Measurements from ENCODE around the gene LHX8.
"Not testable (repeated sequence)": the region's sequence is repeated elsewhere in the genome, so short reads cannot be mapped to it uniquely, and the experiment has no call there.

LHX8 gene

DNA sequence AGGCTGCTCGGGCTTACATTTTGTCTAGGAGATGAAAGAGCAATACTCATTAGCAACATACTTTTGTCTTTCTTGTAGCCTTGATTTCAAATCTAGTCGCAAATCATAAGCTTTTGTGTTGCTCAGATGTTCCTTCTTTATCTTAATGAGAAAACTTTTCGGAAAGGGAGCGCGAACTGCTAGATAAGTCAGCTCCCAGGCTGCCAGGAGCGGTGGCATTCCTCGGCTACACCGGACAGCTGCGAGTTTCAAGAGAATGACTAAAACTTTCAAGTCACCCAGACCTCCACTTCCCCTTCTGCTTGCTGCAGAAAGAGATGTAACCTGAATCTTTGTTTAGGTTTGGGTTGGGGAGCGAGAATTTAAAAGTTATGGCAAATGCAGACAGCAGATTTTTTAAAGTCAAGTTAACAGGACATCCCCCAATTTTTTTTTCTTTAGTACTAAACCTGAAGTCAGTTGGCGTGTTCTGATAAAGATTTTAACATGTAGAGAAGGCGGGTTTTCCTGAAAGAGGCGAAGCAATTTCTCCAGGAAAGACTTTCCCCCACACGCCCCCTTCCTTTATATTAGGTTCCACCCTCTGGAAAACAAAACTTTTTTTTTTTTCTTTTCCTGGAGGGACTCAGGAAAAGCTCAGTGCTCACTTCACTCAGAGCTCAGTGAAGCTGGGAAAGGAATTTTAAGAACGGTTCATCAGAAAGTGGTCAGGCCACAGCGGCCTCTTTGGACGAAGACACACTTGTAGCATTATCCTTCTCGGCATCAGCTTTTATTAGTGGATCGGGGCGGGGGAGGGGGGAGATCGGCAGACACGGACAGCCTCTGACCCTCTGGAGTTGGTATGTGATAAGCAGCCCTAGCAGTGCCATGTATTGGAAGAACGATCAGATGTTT is at the start of gene LHX8:
Gene LHX8, plus strand, starts transcription at position 639 of the 897 bp plus-strand sequence. CDS start 2,227 bp downstream, outside the sequence.
- DNase-seq: no peak

GRCh38 chr1:75085931-75086330 is 48.3 kb upstream of the LHX8 start:
- no peak for DNase-seq

DNA sequence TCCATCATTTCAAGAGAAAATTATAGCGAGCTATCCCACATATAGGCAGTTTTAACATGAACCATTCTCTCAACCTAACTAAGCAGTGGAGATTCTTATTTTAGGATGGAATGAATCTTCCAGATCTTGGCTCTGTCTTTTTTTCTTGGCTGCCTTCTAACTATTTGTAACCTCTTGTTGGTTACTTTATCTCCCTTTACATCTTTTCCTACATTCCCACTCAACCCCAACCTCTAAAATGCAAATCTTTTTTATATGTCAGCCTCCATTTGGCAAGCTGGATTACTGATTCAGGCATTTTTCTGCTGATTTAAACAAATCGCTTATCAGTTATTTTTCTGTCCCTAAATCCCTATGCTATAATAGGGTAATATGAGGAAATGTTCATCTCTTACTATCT is 46.9 kb upstream of the LHX8 start:
- peak; percentile 2 for DNase-seq

- DNase-seq: no peak
Measured at GRCh38 chr1:75092141-75092540, 42.0 kb upstream of the LHX8 start.

DNA sequence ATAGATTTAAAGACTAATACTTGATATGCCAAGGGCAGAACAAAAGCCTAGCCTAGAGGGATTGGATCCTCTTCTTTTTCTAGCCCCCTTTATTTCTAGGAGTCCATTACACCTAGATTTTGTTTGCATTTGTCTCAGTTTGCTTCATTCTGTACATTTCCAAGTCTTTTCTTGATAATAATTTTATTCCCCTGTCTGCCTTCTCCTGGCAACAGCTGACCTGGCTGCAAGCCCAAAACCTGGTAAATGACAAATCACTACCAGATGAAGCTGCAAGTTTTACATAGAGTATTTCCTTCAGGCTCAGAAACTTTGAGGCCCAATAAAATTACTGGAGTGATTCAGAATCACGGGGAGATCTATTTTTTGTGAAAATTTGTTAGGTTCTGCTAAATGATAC is 36.5 kb upstream of the LHX8 start:
- peak; percentile 24 for DNase-seq

DNA sequence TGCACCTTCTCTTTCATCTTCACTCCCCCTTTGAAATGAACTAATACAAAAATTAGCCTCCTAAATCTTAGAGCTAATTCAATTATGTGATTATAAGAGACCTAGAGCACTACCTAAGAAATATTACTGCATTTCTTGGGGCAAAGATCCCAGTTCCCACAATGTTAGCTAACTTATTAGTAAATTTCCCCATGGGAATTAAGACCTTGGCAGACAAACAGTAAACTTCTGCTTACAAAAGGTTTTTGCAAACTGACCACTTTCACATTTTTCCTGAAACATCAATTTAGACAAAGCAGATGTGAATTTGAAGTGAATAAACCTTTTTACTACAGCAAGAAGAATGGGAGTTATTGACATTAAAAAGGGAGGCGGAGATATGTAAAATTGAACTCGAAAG is 34.6 kb upstream of the LHX8 start:
- DNase-seq: no peak

- no peak for DNase-seq
Measured at GRCh38 chr1:75100481-75101092, 33.6 kb upstream of the LHX8 start.

DNA sequence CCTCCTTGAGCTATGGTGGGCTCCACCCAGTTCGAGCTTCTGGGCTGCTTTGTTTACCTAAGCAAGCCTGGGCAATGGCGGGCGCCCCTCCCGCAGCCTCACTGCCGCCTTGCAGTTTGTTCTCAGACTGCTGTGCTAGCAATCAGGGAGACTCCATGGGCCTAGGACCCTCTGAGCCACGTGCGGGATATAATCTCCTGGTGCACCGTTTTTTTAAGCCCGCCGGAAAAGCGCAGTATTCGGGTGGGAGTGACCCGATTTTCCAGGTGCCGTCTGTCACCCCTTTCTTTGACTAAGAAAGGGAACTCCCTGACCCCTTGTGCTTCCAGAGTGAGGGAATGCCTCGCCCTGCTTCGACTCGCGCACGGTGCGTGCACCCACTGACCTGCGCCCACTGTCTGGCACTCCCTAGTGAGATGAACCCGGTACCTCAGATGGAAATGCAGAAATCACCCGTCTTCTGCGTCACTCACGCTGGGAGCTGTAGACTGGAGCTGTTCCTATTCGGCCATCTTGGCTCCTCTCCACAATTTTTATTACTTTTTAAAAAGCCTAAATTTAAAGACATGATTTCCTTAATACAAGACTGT is 21.7 kb upstream of the LHX8 start:
- not testable (repeated sequence) for DNase-seq

- DNase-seq: no peak
Measured at GRCh38 chr1:75115654-75116053, 18.5 kb upstream of the LHX8 start.

DNA sequence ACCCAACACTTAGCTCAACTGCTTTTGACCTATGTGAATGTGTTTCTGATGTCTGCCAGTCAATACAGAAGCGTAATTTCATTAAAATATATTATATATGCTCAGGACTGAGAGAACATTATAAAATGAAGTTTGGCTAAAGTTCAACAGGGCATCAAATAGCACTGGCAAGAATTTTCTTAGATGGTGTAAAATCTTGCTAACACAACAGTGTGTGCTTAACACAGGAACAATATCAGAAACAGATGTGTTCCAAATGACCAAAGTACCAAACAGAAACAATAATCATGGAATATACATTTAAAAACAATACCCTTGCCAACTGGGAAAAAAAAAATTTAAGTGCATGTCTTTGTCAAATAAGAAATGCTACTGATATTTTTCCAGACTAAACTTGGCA is 10.4 kb upstream of the LHX8 start:
- DNase-seq: no peak

DNA sequence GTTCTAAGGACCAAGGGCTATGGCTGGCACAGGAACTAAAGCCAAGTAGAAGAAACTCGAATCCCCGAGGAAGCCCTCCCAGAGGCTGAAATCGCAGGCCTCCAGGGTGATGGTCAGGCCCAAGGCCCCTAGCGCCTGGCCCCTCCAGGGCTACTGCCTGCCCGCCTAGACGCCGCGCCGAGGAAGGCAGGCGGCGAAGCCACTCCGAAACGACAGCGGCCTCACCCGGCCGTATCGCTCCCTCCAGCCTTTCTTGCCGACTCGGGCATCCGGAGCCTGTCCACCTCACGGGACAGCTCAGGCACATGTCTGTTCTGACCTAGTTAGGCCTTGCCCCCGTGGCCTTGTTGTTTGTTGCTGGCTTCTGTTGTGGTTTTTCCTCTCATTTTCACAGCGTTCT is 9.7 kb upstream of the LHX8 start:
- DNase-seq: no peak

GRCh38 chr1:75125161-75125726 is 8.9 kb upstream of the LHX8 start:
- no peak for DNase-seq

- DNase-seq: no peak
Measured at GRCh38 chr1:75126611-75127101, 7.5 kb upstream of the LHX8 start.

DNA sequence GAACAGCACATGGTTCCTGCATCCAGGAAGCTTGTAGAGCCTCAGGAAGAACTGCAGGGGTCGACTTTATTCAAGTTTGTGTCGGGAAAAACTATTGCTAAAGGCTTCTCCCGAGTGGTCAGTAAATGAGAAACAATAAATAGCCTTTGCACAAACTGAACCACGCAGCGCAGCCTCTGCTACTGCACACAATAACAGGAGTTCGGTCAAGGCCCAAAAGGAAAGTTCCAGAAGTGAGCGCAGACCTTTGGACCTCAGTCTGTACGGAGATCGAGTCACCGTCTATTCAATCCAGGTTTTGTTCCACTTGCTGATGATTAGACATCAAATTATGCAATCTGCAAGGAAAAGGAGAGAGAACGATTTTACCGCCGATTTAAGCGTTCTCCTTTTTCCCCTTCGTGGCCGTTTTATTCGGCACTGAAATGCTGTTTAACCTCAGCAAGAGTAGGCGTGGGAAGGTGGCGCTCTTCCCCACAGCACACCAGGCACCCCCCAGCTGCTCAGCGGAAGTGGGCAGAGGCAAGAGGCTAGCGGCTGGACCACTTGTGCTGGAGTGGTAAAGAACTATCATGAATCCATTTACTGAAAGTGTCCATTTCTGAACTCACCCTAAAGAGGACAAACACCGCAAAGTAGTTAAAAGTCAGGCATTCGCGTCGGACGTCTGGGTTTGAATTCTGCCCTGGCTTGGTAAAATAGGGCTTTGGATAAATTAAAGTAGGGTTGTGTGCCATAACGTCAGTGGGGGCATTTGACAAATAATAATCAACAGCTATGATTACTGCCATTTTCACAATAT is 6.1 kb upstream of the LHX8 start:
- no peak for DNase-seq

DNA sequence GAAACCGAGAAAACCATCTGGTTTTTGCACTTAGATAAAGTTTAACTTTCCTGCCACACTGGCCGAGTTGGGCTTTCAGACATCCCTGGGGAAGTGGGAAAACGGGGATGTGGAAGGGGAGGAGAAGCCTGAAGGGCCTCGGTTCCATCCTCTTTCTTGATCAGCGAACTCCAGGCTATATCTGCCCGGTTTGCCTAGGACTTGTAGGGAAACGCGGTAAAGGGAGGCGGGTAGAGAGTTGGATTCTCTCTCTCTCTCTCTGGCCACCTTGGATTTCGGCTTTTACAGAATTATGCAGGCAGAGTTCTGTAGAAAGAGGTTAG is 4.6 kb upstream of the LHX8 start:
- DNase-seq: no peak

DNA sequence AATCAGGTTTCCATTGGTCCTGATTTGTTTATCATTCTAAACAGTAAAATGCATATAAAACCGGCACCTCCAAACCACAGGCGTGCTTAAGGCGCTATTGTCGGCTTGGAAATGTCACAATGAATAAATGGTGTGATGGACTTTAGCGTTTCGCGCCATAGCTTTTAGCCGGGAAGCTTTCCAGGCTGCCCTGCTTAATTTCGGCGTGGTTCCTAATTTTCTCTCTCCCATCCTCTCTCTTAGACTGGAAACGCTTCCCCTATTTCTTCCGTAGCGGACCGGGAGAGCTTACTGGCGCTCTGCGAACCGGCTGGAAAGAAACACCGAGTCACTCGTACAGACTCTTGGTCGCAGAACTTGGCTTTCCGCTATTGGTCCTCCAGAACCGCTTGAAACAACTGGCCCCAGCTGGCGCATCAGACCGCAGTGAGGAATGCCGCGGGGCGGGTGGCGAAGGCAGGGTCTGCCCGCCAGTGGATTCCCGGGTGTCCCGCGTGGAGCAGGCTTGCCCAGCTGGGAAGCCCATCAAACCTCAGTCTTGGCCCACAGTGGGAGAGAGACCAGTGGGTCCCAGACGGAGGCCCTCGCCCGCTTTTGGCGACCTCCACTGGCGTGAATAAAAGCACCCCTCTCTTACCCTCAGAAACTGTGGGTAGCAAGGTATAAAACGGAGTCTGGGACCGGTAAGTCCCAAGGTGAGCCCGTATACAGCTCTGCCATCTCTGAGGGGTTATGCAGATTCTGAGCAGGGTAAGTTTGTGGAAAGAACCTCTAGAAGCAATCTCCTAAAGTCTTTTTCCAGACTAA is 4.0 kb upstream of the LHX8 start:
- DNase-seq: no peak

GRCh38 chr1:75130865-75131564 is 3.2 kb upstream of the LHX8 start:
- DNase-seq: no peak

DNA sequence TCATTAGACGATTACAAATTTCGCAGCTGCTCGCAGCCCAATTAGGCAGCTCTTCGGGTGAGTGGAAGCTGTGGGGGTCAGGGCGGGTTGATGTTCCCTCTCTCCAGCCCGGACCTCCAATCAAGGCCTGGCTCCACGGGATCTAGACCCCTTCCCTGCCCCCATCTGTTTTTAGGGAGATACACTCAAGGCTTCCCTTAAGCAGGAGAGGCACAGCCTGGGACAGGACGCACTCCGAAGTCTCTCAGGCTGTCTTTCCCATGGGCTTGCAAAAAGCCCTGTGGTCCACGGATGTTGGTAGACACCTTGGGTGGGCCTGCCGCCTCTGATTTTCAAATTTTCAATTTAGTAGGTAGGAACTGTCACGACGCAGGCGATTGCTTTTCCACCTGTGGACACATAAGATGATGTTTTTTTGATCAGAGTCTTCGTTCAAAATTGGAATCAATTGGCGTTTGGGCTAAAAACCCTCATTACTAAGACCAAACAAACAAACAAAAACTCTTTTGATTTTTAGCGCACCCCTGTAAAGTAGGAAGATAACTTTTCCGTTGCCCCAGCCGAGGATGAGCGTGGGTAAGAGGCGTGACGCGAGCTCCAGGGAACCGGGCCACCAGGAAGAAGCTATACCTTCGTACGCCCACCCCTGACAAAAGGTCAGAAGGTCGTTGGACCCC is 2.5 kb upstream of the LHX8 start:
- DNase-seq: no peak

DNA sequence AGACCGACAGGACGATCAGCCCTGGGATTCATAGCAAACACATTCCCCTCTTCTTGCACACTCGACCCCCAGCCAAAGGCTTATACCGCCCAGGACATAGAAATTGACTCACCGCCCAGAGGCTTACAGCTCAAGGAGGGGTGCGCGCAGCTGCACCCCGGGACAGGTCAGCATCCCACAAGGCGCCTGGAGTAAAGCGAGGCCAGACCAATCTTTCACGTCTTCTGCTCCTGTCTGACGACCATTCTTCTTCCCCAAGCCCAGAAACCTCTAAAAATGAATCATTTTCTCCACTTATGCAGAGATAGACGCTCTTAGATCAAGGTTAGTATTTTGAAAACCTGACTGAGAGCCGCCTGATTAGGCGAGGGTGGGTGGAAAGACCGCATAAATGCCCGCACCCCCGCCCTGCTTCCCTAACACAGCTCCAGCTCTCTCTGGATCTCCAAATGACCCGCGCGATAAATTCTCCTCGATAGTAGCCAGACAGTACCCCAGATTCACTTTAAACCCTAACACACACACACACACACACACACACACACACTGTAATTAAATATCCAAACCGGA is 1.9 kb upstream of the LHX8 start:
- no peak for DNase-seq

All from fibroblast of skin of right quadriceps (primary cell).